Activated CD4-positive, alpha-beta T cell treated with anti-CD3 and anti-CD28 coated beads, Interleukin-2, Interleukin-6, amounts not matched to agents 100 ng/mL and 50 ng/mL, durations not matched to agents 16 hours and 8 hours (primary cell): ENCODE data around the gene C1orf216.
"Not testable (repeated sequence)": the region's sequence is repeated elsewhere in the genome, so short reads cannot be mapped to it uniquely, and the experiment has no call there.

Source experiments
- DNase-seq: peaks from one replicate; pipeline ENCODE4 v3.0.0-alpha.2; 2020

The C1orf216 gene

GRCh38 chr1:35718492-35719336 lies at the start of gene C1orf216:
C1orf216 (minus strand) TSS chr1:35718884; CDS start chr1:35716321, 2,563 bp downstream.
- DNase-seq: peak; percentile 84

- no peak for DNase-seq
These were observed 45.6 kb upstream of the C1orf216 start for GRCh38 chr1:35764283-35764682.

- DNase-seq: no peak
These were observed 44.5 kb upstream of the C1orf216 start for GRCh38 chr1:35763201-35763600.

- DNase-seq: no peak
These were observed 43.5 kb upstream of the C1orf216 start for GRCh38 chr1:35762141-35762540.

- no peak for DNase-seq
These were observed 37.4 kb upstream of the C1orf216 start for GRCh38 chr1:35756064-35756463.

- DNase-seq: no peak
These were observed 35.1 kb upstream of the C1orf216 start for GRCh38 chr1:35753626-35754260.

- DNase-seq: no peak
These were observed 29.6 kb upstream of the C1orf216 start for GRCh38 chr1:35748326-35748725.

GRCh38 chr1:35745124-35745730 lies 26.5 kb upstream of the C1orf216 start:
- DNase-seq: no peak

- no peak for DNase-seq
These were observed 18.4 kb upstream of the C1orf216 start for GRCh38 chr1:35737120-35737519.

- no peak for DNase-seq
These were observed 8.9 kb upstream of the C1orf216 start for GRCh38 chr1:35727434-35728040.

GRCh38 chr1:35726450-35727433 lies 8.1 kb upstream of the C1orf216 start:
- DNase-seq: peak; percentile 55

GRCh38 chr1:35725596-35725995 lies 6.9 kb upstream of the C1orf216 start:
- no peak for DNase-seq

GRCh38 chr1:35717911-35718476 lies 690 bp downstream of the C1orf216 start:
- DNase-seq: peak; percentile 17

- DNase-seq: peak; percentile 90
These were observed 3.1 kb downstream of the C1orf216 start for GRCh38 chr1:35715568-35716002.

GRCh38 chr1:35714921-35715567 lies 3.6 kb downstream of the C1orf216 start:
- DNase-seq: no peak

- not testable (repeated sequence) for DNase-seq
These were observed 7.6 kb downstream of the C1orf216 start for GRCh38 chr1:35711098-35711497.

GRCh38 chr1:35708952-35709351 lies 9.7 kb downstream of the C1orf216 start:
- DNase-seq: no peak

- peak; percentile 47 for DNase-seq
These were observed 10.2 kb downstream of the C1orf216 start for GRCh38 chr1:35708441-35708921.

- DNase-seq: peak; percentile 17
These were observed 10.9 kb downstream of the C1orf216 start for GRCh38 chr1:35707601-35708440.
